Breast epithelium (tissue), 3 donors: ENCODE results near the gene ANKRD29.

Source experiments
- POLR2A ChIP-seq: fragments of 450-650 bp; IDR thresholded peaks from one replicate; pipeline ENCODE4 v1.6.1; 2016; ENCODE audit warnings: antibody characterized with exemption, mild to moderate bottlenecking, moderate library complexity
- POLR2AphosphoS5 ChIP-seq, 3 donors: sonication (generic); formaldehyde crosslinking; IDR thresholded peaks; one replicate each; pipeline ENCODE4 v1.6.1; 2017; ENCODE audit warnings: antibody characterized with exemption in 3 of 3
- TF ChIP-seq, protein P1 (sequence below), 3 donors: fragments of 450-650 bp; IDR thresholded peaks; one replicate each; pipeline ENCODE4 v1.5.1; 2016 to 2017; ENCODE audit warnings: antibody characterized with exemption in 3 of 3, mild to moderate bottlenecking in 3 of 3, moderate library complexity in 3 of 3

DNA sequence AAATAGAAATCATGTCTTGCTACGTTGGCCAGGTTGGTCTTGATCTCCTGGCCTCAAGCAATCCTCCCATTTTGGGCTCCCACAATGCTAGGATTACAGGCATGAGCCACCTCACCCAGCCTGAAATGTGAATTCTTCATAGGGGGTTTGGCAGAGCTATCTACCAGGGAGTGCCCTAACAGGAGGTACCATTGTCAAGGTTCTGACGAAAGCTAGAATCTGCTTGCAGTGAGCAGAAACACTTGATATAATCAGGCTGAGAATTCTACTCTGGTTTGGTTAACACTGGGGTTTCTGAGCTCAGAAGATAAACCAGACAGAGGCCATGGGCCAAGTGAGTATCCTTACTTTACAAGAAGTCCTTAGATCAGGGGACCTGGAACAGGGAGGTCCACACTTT, 19.3 kb upstream of the ANKRD29 start:
- TF ChIP-seq, protein P1, sequence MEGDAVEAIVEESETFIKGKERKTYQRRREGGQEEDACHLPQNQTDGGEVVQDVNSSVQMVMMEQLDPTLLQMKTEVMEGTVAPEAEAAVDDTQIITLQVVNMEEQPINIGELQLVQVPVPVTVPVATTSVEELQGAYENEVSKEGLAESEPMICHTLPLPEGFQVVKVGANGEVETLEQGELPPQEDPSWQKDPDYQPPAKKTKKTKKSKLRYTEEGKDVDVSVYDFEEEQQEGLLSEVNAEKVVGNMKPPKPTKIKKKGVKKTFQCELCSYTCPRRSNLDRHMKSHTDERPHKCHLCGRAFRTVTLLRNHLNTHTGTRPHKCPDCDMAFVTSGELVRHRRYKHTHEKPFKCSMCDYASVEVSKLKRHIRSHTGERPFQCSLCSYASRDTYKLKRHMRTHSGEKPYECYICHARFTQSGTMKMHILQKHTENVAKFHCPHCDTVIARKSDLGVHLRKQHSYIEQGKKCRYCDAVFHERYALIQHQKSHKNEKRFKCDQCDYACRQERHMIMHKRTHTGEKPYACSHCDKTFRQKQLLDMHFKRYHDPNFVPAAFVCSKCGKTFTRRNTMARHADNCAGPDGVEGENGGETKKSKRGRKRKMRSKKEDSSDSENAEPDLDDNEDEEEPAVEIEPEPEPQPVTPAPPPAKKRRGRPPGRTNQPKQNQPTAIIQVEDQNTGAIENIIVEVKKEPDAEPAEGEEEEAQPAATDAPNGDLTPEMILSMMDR (IDR thresholded peaks at IDR 0.05) = no peak
- TF ChIP-seq POLR2A (no peak), POLR2AphosphoS5 (IDR thresholded peaks at IDR 0.05) (no peak)
